H1 (cell line): ENCODE data around the gene AFAP1L1. TPM values are rescaled to one million over a fixed set of nuclear protein-coding genes. Genes with fewer than 3 reads are reported as not detected.

ENCODE experiments used
- CTCF ChIA-PET: fragments of 300-600 bp; sonication (Branson Sonifier 250); formaldehyde crosslinking; loops from one replicate; lab custom pipeline; 2021; ENCODE audit not compliant: partially characterized antibody; lab: Charles Lee
- POLR2A ChIA-PET: fragments of 300-600 bp; sonication (Branson Sonifier 250); formaldehyde crosslinking; loops from one replicate; lab custom pipeline; 2021; ENCODE audit warnings: inconsistent platforms; ENCODE audit not compliant: partially characterized antibody; lab: Charles Lee
- DNase-seq, 2 experiments: peaks; one replicate each; pipeline versions ENCODE4 v3.0.0 to v3.0.0-alpha.2; 2010 to 2022; ENCODE audit warnings: low spot score in 2 of 2, low read depth in 1 of 2, mixed read lengths in 1 of 2
- FAIRE-seq: peaks from 2 replicates; lab custom pipeline; 2011; peaks lifted over from hg19 to GRCh38; lab: Jason Lieb, UNC
- H2AFZ ChIP-seq: 2 replicates; pipeline ENCODE4 v1.8.1; 2012; ENCODE audit warnings: low read length, inconsistent platforms
- H2AK5ac ChIP-seq: 2 replicates; pipeline ENCODE4 v1.6.1; 2013; ENCODE audit warnings: low read depth, low read length
- H2BK120ac ChIP-seq: replicated peaks from 2 replicates; pipeline ENCODE3; 2013; ENCODE audit warnings: low read depth, low read length, inconsistent platforms
- H2BK12ac ChIP-seq: 2 replicates; pipeline ENCODE4 v1.6.1; 2013; ENCODE audit warnings: low read depth, low read length
- H2BK15ac ChIP-seq: 2 replicates; pipeline ENCODE4 v1.6.1; 2013; ENCODE audit warnings: low read length
- H2BK20ac ChIP-seq: 2 replicates; pipeline ENCODE4 v1.6.1; 2013; ENCODE audit warnings: low read length
- H2BK5ac ChIP-seq: 2 replicates; pipeline ENCODE4 v1.6.1; 2013; ENCODE audit warnings: low read depth, low read length
- H3K14ac ChIP-seq: 2 replicates; pipeline ENCODE4 v1.6.1; 2013; ENCODE audit warnings: inconsistent platforms; ENCODE audit not compliant: insufficient read length
- H3K18ac ChIP-seq: 2 replicates; pipeline ENCODE4 v1.6.1; 2013; ENCODE audit warnings: low read length; ENCODE audit errors: extremely low read depth
- H3K23ac ChIP-seq: 2 replicates; pipeline ENCODE4 v1.6.1; 2013; ENCODE audit warnings: inconsistent platforms; ENCODE audit not compliant: insufficient read length
- H3K23me2 ChIP-seq: 2 replicates; pipeline ENCODE4 v1.6.1; 2013; ENCODE audit warnings: low read depth, low read length
- H3K27ac ChIP-seq: 2 replicates; pipeline ENCODE4 v1.6.1; 2011; ENCODE audit warnings: low read depth, low read length, inconsistent platforms
- H3K27me3 ChIP-seq, 4 experiments: replicated peaks in 1 of 4; 1 replicate in 1 of 4; 2 replicates in 3 of 4; pipeline versions ENCODE4 v1.6.1 to v1.8.1; 2011 to 2013; ENCODE audit warnings: low read length in 3 of 4, mild to moderate bottlenecking in 3 of 4, inconsistent platforms in 2 of 4, mixed read lengths in 2 of 4, moderate library complexity in 1 of 4; ENCODE audit not compliant: control insufficient read depth in 3 of 4, insufficient read depth in 3 of 4; ENCODE audit errors: extremely low read depth in 1 of 4
- H3K36me3 ChIP-seq, 4 experiments: 2 replicates each; pipeline versions ENCODE4 v1.6.1 to v1.8.1; 2011 to 2013; ENCODE audit warnings: mild to moderate bottlenecking in 4 of 4, low read length in 3 of 4, moderate library complexity in 2 of 4, control low read depth in 1 of 4, inconsistent platforms in 1 of 4; ENCODE audit not compliant: insufficient read depth in 4 of 4, control insufficient read depth in 2 of 4
- H3K4ac ChIP-seq: replicated peaks from 2 replicates; pipeline ENCODE3; 2013; ENCODE audit warnings: low read length, low read depth, mixed read lengths, inconsistent platforms; ENCODE audit not compliant: insufficient read length
- H3K4me1 ChIP-seq, 4 experiments: replicated peaks in 1 of 4; 1 replicate in 1 of 4; 2 replicates in 3 of 4; pipeline versions ENCODE4 v1.6.1 to v1.8.1; 2011 to 2013; ENCODE audit warnings: low read length in 3 of 4, inconsistent platforms in 2 of 4, mixed read lengths in 1 of 4; ENCODE audit not compliant: insufficient read depth in 4 of 4, control insufficient read depth in 3 of 4
- H3K4me2 ChIP-seq, 2 experiments: 2 replicates each; pipeline versions ENCODE4 v1.6.1 to v1.8.1; 2011 to 2013; ENCODE audit warnings: low read depth in 2 of 2, low read length in 2 of 2, control low read depth in 1 of 2, inconsistent platforms in 1 of 2, mild to moderate bottlenecking in 1 of 2; ENCODE audit not compliant: insufficient read depth in 1 of 2
- H3K4me3 ChIP-seq, 4 experiments: fragments of 200-600, 300-600 bp in 1 of 4; sonication (generic), shearing (Covaris generic), sonication (Bioruptor Twin) in 1 of 4; 2 replicates each; pipeline versions ENCODE4 v1.5.1 to v1.8.1; 2011 to 2016; ENCODE audit warnings: low read length in 4 of 4, low read depth in 3 of 4, control low read depth in 2 of 4, inconsistent platforms in 2 of 4, mild to moderate bottlenecking in 2 of 4, mixed read lengths in 1 of 4, moderate library complexity in 1 of 4; ENCODE audit not compliant: insufficient read depth in 2 of 4; ENCODE audit errors: extremely low read depth in 1 of 4
- H3K56ac ChIP-seq: replicated peaks from 2 replicates; pipeline ENCODE3; 2013; ENCODE audit warnings: low read depth, mild to moderate bottlenecking, mixed read lengths, low read length, inconsistent platforms; ENCODE audit not compliant: insufficient read length
- H3K79me1 ChIP-seq: 2 replicates; pipeline ENCODE4 v1.6.1; 2013; ENCODE audit warnings: low read depth, low read length, control low read depth
- H3K79me2 ChIP-seq, 2 experiments: 2 replicates each; pipeline versions ENCODE4 v1.6.1 to v1.8.1; 2012 to 2013; ENCODE audit warnings: low read length in 2 of 2, mild to moderate bottlenecking in 2 of 2, inconsistent platforms in 1 of 2; ENCODE audit not compliant: insufficient read depth in 2 of 2, control insufficient read depth in 1 of 2
- H3K9ac ChIP-seq, 4 experiments: replicated peaks in 1 of 4; 1 replicate in 1 of 4; 2 replicates in 3 of 4; pipeline versions ENCODE4 v1.6.1 to v1.8.1; 2011 to 2013; ENCODE audit warnings: low read depth in 3 of 4, low read length in 3 of 4, control low read depth in 2 of 4, mild to moderate bottlenecking in 2 of 4, moderate library complexity in 2 of 4, inconsistent platforms in 1 of 4; ENCODE audit errors: extremely low read depth in 1 of 4
- H3K9me3 ChIP-seq, 2 experiments: 2 replicates each; pipeline versions ENCODE4 v1.6.1 to v1.8.1; 2012 to 2013; ENCODE audit warnings: mild to moderate bottlenecking in 2 of 2, moderate library complexity in 2 of 2, control low read depth in 1 of 2, inconsistent platforms in 1 of 2, low read depth in 1 of 2, low read length in 1 of 2, mixed read lengths in 1 of 2; ENCODE audit not compliant: insufficient read depth in 2 of 2
- H4K20me1 ChIP-seq, 2 experiments: replicated peaks in 1 of 2; 2 replicates each; pipeline versions ENCODE3 to v1.8.1; 2011 to 2013; ENCODE audit warnings: inconsistent platforms in 2 of 2, low read length in 2 of 2, mild to moderate bottlenecking in 1 of 2; ENCODE audit not compliant: insufficient read depth in 2 of 2, control insufficient read depth in 1 of 2
- H4K5ac ChIP-seq: 2 replicates; pipeline ENCODE4 v1.6.1; 2013; ENCODE audit warnings: low read length, low read depth, mixed read lengths, inconsistent platforms; ENCODE audit not compliant: insufficient read length
- H4K8ac ChIP-seq: 2 replicates; pipeline ENCODE4 v1.8.0; 2013; ENCODE audit warnings: mild to moderate bottlenecking, moderate library complexity, low read length, inconsistent platforms; ENCODE audit not compliant: insufficient read depth; ENCODE audit errors: extremely low read depth
- H4K91ac ChIP-seq: replicated peaks from 2 replicates; pipeline ENCODE3; 2013; ENCODE audit warnings: low read length, mixed read lengths, inconsistent platforms; ENCODE audit not compliant: insufficient read length
- KDM4A ChIP-seq: IDR thresholded peaks from one replicate; pipeline ENCODE4 v1.7.1; 2012; ENCODE audit warnings: low read depth, mild to moderate bottlenecking, moderate library complexity, low read length, inconsistent platforms; ENCODE audit not compliant: severe bottlenecking
- WGBS, 2 experiments: shearing (Covaris generic) in 1 of 2; methylation state at CpG; one replicate each; pipeline versions ENCODE4 v1.1.6 to v1.1.7; 2013 to 2015; ENCODE audit warnings: low lambda C conversion rate in 2 of 2, mixed read lengths in 2 of 2, inconsistent platforms in 1 of 2, low coverage in 1 of 2, missing lambda C conversion rate in 1 of 2; ENCODE audit not compliant: insufficient replicate concordance in 2 of 2, insufficient coverage in 1 of 2, insufficient read length in 1 of 2; ENCODE audit errors: extremely low coverage in 1 of 2, missing lambda C conversion rate in 1 of 2; 5-methylcytosine and 5-hydroxymethylcytosine counted together
- polyA plus RNA-seq, 7 experiments: library from polyadenylated mRNA; depleted of rRNA in 3 of 7; stranded (reverse) in 5 of 7; unstranded in 2 of 7; fragments of >200 nt in 5 of 7; fragments of 200-250 nt in 2 of 7; gene quantifications; 1 replicate in 5 of 7; 2 replicates in 1 of 7; 4 replicates in 1 of 7; pipeline versions ENCODE4 v1.2.1 to v1.2.3, GENCODE V29; 2011 to 2013; ENCODE audit warnings: missing spikeins in 2 of 7, mixed read lengths in 2 of 7
- total RNA-seq: library from RNA; stranded (reverse); fragmentation: NEBNext Ultra II Directional; extraction: Animal tissue kit (Norgen Biotek cat#: 25700); gene quantifications from 2 replicates; pipeline ENCODE4 v1.2.1, GENCODE V29; 2021
- TF ChIP-seq, protein P1 (sequence below): IDR thresholded peaks from 2 replicates; pipeline ENCODE4 v1.6.1; 2012; ENCODE audit warnings: low read length, inconsistent platforms

Gene AFAP1L1
- total and polyA plus RNA-seq, 2 of the 8 experiments (the other 6 are each of a cell fraction or from before 2014, with no cell fraction given) = 0.79 to 4.7 TPM

DNA sequence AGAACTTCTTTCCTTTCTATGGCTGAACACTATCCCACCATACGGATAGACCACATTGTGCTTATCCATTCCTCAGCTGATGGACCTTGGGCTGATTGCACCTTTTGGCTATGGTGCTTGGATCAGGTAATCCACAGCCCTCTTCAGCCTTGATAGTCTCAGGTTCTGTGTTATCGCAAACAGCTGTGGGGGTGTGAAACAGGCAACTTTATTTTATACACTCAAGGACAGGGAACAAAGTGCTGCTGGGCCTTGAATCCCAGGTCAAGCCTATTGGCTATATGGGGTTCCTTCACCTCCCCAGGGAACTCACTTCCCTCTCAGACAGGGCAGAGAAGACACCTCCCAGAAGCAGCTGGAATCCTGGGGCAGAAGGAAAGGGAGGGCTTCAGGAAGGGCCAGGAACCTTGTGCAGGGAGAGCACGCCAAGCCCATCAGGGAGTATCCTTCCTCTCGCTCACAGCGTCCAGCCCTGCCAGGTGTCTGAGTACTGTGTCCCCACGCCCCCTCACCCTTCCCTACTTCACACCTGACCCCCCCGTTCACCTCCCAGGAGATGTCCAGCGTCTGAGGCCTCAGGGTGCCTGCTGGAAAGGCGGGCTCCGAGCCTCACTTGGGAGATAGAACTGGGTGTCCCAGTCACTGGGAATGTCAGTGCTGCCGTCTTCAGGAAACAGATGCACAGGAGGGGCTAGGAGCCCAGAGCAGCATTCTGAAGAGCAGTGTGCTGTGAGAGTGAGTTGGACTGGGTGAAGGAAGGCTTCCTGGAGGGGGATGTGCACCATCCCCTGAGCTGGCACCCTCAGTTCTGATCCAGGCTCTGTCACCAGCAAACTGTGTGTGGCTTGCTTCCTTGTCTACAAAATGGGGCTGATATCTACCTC is 32.8 kb downstream of the AFAP1L1 start:
- TF ChIP-seq, protein P1, sequence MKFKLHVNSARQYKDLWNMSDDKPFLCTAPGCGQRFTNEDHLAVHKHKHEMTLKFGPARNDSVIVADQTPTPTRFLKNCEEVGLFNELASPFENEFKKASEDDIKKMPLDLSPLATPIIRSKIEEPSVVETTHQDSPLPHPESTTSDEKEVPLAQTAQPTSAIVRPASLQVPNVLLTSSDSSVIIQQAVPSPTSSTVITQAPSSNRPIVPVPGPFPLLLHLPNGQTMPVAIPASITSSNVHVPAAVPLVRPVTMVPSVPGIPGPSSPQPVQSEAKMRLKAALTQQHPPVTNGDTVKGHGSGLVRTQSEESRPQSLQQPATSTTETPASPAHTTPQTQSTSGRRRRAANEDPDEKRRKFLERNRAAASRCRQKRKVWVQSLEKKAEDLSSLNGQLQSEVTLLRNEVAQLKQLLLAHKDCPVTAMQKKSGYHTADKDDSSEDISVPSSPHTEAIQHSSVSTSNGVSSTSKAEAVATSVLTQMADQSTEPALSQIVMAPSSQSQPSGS = no peak
- no peak for TF ChIP-seq KDM4A
- TF ChIP-seq, all 59 proteins: peak for 0
- no peaks in the 10 kb centered on the region for H3K36me3 ChIP-seq
- no peak overlapping the region for H2BK120ac ChIP-seq
- H3K23ac ChIP-seq = no peak overlapping the region
- H3K9me3 ChIP-seq = no peaks in the 10 kb centered on the region
- FAIRE-seq = no peak
- no peaks in the 10 kb centered on the region; the same call in 1 of the 2 replicates for H3K23me2 ChIP-seq
- no peaks in the 10 kb centered on the region for H4K20me1 ChIP-seq
- DNase-seq = no peak
- CTCF ChIA-PET = interaction anchor here (0.7 to 3.7 kb wide), 4 partner anchors 10 to 129 kb away, joined by 3 to 17 read pairs (median 4); no protein-coding TSS in a partner anchor
- H3K18ac ChIP-seq = no peak overlapping the region
- H3K27ac ChIP-seq = no peak overlapping the region
- no peak overlapping the region for H2AK5ac ChIP-seq
- H3K4me1 ChIP-seq = no peaks in the 10 kb centered on the region; a peak in 1 of 7 replicates
- H3K4me2 ChIP-seq = no peak overlapping the region
- H2BK12ac ChIP-seq = no peak overlapping the region
- no peak overlapping the region for H2AFZ ChIP-seq
- H2BK20ac ChIP-seq = no peak overlapping the region
- no peak overlapping the region for H3K4me3 ChIP-seq
- H3K79me2 ChIP-seq = no peaks in the 10 kb centered on the region
- no peak overlapping the region for H3K56ac ChIP-seq
- H3K4ac ChIP-seq = no peak overlapping the region
- H2BK15ac ChIP-seq = no peak overlapping the region
- WGBS, 2 experiments = 81% methylated on average over 11 of the region's 11 CpGs; no CpG with 5 or more reads in 1 of the 2 experiments
- no peaks in the 10 kb centered on the region for H3K27me3 ChIP-seq
- H4K8ac ChIP-seq = peak overlapping the region; percentile 18; the same call in 1 of the 2 replicates
- POLR2A ChIA-PET = no interaction called here
- no peak overlapping the region for H4K5ac ChIP-seq
- no peak overlapping the region for H2BK5ac ChIP-seq
- H4K91ac ChIP-seq = no peak overlapping the region
- no peak overlapping the region for H3K14ac ChIP-seq
- H3K79me1 ChIP-seq = no peaks in the 10 kb centered on the region
- no peak overlapping the region for H3K9ac ChIP-seq
